Gastrocnemius medialis (tissue), 4 donors: ENCODE data around the gene UMODL1.

Experiments used
- CTCF ChIP-seq, 5 experiments: fragments of 450-650 bp in 3 of 5; fragments of 200-600 bp in 2 of 5; sonication (generic) in 2 of 5; IDR thresholded peaks in 4 of 5; conservative IDR thresholded peaks in 1 of 5; 1 replicate in 4 of 5; 2 replicates in 1 of 5; pipeline ENCODE4 v1.5.1; 2016 to 2019; ENCODE audit warnings: antibody characterized with exemption in 5 of 5, mild to moderate bottlenecking in 3 of 5, moderate library complexity in 3 of 5
- POLR2A ChIP-seq, 2 donors: fragments of 450-650 bp; IDR thresholded peaks; one replicate each; pipeline ENCODE4 v1.6.1; 2017; ENCODE audit warnings: antibody characterized with exemption in 2 of 2, mild to moderate bottlenecking in 2 of 2, moderate library complexity in 2 of 2

GRCh38 chr21:42141643-42142042 lies 70.5 kb downstream of the UMODL1 start:
- TF ChIP-seq CTCF (IDR thresholded peaks at IDR 0.05 in 4 of 5, conservative IDR thresholded peaks at IDR 0.05 in 1 of 5): no peak
- TF ChIP-seq POLR2A (IDR thresholded peaks at IDR 0.05): no peak
